Rectal smooth muscle tissue (tissue), 1 donor: ENCODE data around the gene MACROD1.

Experiments
- H3K27ac ChIP-seq: one replicate; pipeline ENCODE4 v1.7.0; 2013; ENCODE audit warnings: low read depth, low read length, inconsistent platforms
- H3K27me3 ChIP-seq: one replicate; pipeline ENCODE4 v1.7.0; 2013; ENCODE audit warnings: low read length; ENCODE audit not compliant: control insufficient read depth, insufficient read depth
- H3K36me3 ChIP-seq: one replicate; pipeline ENCODE4 v1.7.0; 2013; ENCODE audit warnings: low read length; ENCODE audit not compliant: control insufficient read depth, insufficient read depth
- H3K4me1 ChIP-seq: one replicate; pipeline ENCODE4 v1.7.0; 2013; ENCODE audit warnings: low read length; ENCODE audit not compliant: control insufficient read depth, insufficient read depth
- H3K4me3 ChIP-seq: one replicate; pipeline ENCODE4 v1.7.0; 2013; ENCODE audit warnings: low read length
- H3K9ac ChIP-seq: one replicate; pipeline ENCODE4 v1.7.0; 2013; ENCODE audit warnings: low read length

Gene MACROD1

GRCh38 chr11:64072403-64072802, 93.5 kb downstream of the MACROD1 start:
- H3K27ac ChIP-seq, result no peak overlapping the region
- H3K4me3 ChIP-seq, result no peak overlapping the region
- peaks cover 3% of the 10 kb centered on the region for H3K4me1 ChIP-seq
- no peaks in the 10 kb centered on the region for H3K36me3 ChIP-seq
- H3K9ac ChIP-seq, result no peak overlapping the region
- H3K27me3 ChIP-seq, result no peaks in the 10 kb centered on the region

GRCh38 chr11:64071849-64072248, 94.1 kb downstream of the MACROD1 start:
- Histone ChIP-seq H3K27ac (no peak overlapping the region), H3K36me3 (no peaks in the 10 kb centered on the region), H3K9ac (no peak overlapping the region)

GRCh38 chr11:64070314-64070681, 95.6 kb downstream of the MACROD1 start:
- Histone ChIP-seq H3K27ac (no peak overlapping the region), H3K9ac (no peak overlapping the region), H3K4me1 (peaks cover 3% of the 10 kb centered on the region), H3K36me3 (no peaks in the 10 kb centered on the region), H3K4me3 (no peak overlapping the region), H3K27me3 (no peaks in the 10 kb centered on the region)

More at GRCh38 chr11:64071849-64072248, 94.1 kb downstream of the MACROD1 start:
- peaks cover 3% of the 10 kb centered on the region for H3K4me1 ChIP-seq
- no peaks in the 10 kb centered on the region for H3K27me3 ChIP-seq
- H3K4me3 ChIP-seq, result no peak overlapping the region

GRCh38 chr11:64069401-64070313, 96.3 kb downstream of the MACROD1 start:
- Histone ChIP-seq H3K27ac (no peak overlapping the region), H3K9ac (no peak overlapping the region), H3K4me1 (peaks cover 4% of the 10 kb centered on the region), H3K36me3 (no peaks in the 10 kb centered on the region), H3K27me3 (no peaks in the 10 kb centered on the region), H3K4me3 (no peak overlapping the region)

GRCh38 chr11:64068705-64069400, 97.1 kb downstream of the MACROD1 start:
- H3K9ac ChIP-seq, result no peak overlapping the region

GRCh38 chr11:64067230-64067993, 98.5 kb downstream of the MACROD1 start:
- Histone ChIP-seq H3K36me3 (no peaks in the 10 kb centered on the region), H3K9ac (no peak overlapping the region), H3K27ac (no peak overlapping the region), H3K4me1 (peaks cover 5% of the 10 kb centered on the region), H3K4me3 (no peak overlapping the region), H3K27me3 (no peaks in the 10 kb centered on the region)

More at GRCh38 chr11:64068705-64069400, 97.1 kb downstream of the MACROD1 start:
- Histone ChIP-seq H3K4me3 (no peak overlapping the region), H3K27ac (no peak overlapping the region), H3K4me1 (peaks cover 5% of the 10 kb centered on the region), H3K36me3 (no peaks in the 10 kb centered on the region), H3K27me3 (no peaks in the 10 kb centered on the region)

- no peak overlapping the region for H3K9ac ChIP-seq
- H3K4me1 ChIP-seq, result peaks cover 3% of the 10 kb centered on the region
- no peak overlapping the region for H3K4me3 ChIP-seq
- no peaks in the 10 kb centered on the region for H3K36me3 ChIP-seq
- no peaks in the 10 kb centered on the region for H3K27me3 ChIP-seq
- H3K27ac ChIP-seq, result no peak overlapping the region
Measured at GRCh38 chr11:64065712-64066111, 100.2 kb downstream of the MACROD1 start.

- Histone ChIP-seq H3K27me3 (peaks cover 3% of the 10 kb centered on the region), H3K36me3 (no peaks in the 10 kb centered on the region), H3K4me3 (no peak overlapping the region), H3K9ac (no peak overlapping the region), H3K4me1 (peaks cover 3% of the 10 kb centered on the region), H3K27ac (no peak overlapping the region)
Measured at GRCh38 chr11:64065141-64065465, 100.8 kb downstream of the MACROD1 start.

- no peak overlapping the region for H3K9ac ChIP-seq
- no peak overlapping the region for H3K4me3 ChIP-seq
- no peaks in the 10 kb centered on the region for H3K36me3 ChIP-seq
- H3K27ac ChIP-seq, result no peak overlapping the region
- peaks cover 3% of the 10 kb centered on the region for H3K4me1 ChIP-seq
- peaks cover 3% of the 10 kb centered on the region for H3K27me3 ChIP-seq
Measured at GRCh38 chr11:64064374-64065140, 101.4 kb downstream of the MACROD1 start.

GRCh38 chr11:64063777-64064176, 102.1 kb downstream of the MACROD1 start:
- Histone ChIP-seq H3K27me3 (peaks cover 3% of the 10 kb centered on the region), H3K9ac (no peak overlapping the region), H3K36me3 (no peaks in the 10 kb centered on the region), H3K27ac (no peak overlapping the region), H3K4me1 (peaks cover 4% of the 10 kb centered on the region), H3K4me3 (no peak overlapping the region)

- Histone ChIP-seq H3K4me3 (no peak overlapping the region), H3K36me3 (no peaks in the 10 kb centered on the region), H3K27ac (no peak overlapping the region), H3K27me3 (peaks cover 3% of the 10 kb centered on the region), H3K4me1 (peaks cover 8% of the 10 kb centered on the region), H3K9ac (no peak overlapping the region)
Measured at GRCh38 chr11:64062185-64063039, 103.5 kb downstream of the MACROD1 start.
